Body of pancreas (tissue), 4 donors: ENCODE results near the gene GHDC. TPM values are rescaled to one million over a fixed set of nuclear protein-coding genes. Genes with fewer than 3 reads are reported as not detected.
"Not testable (repeated sequence)": the region's sequence is repeated elsewhere in the genome, so short reads cannot be mapped to it uniquely, and the experiment has no call there.

Experiments used
- ATAC-seq: fragments of 150-250 bp; one replicate; pipeline ENCODE4 v1.9.1; 2016
- DNase-seq, 4 donors: peaks; one replicate each; pipeline ENCODE4 v3.0.0-alpha.2; 2019
- H3K27ac ChIP-seq, 4 donors: fragments of 200-600 bp; sonication (generic); 1 replicate in 3 of 4; 2 replicates in 1 of 4; pipeline versions ENCODE4 v1.5.1 to v1.6.1; 2016 to 2019; ENCODE audit warnings: mild to moderate bottlenecking in 1 of 4, mixed read lengths in 1 of 4, moderate library complexity in 1 of 4
- H3K27me3 ChIP-seq, 2 donors: fragments of 200-600 bp; sonication (generic); one replicate each; pipeline ENCODE4 v1.6.0; 2016; ENCODE audit warnings: mild to moderate bottlenecking in 1 of 2
- H3K36me3 ChIP-seq, 2 donors: fragments of 200-600 bp; sonication (generic); replicated peaks in 1 of 2; 2 replicates each; pipeline ENCODE4 v1.5.1; 2016; ENCODE audit warnings: low read depth in 2 of 2; ENCODE audit not compliant: insufficient read depth in 1 of 2
- H3K4me1 ChIP-seq: fragments of 200-600 bp; sonication (generic); one replicate; pipeline ENCODE4 v1.6.0; 2016
- H3K4me3 ChIP-seq, 2 donors: fragments of 200-600 bp; sonication (generic); 1 replicate in 1 of 2; 2 replicates in 1 of 2; pipeline ENCODE4 v1.5.1; 2016 to 2019
- H3K9me3 ChIP-seq, 3 donors: fragments of 200-600 bp; sonication (generic); 1 replicate in 2 of 3; 2 replicates in 1 of 3; pipeline ENCODE4 v1.5.1; 2016
- CTCF ChIP-seq, 7 experiments: fragments of 450-650 bp in 4 of 7; fragments of 200-600 bp in 3 of 7; sonication (generic) in 3 of 7; IDR thresholded peaks; one replicate each; pipeline ENCODE4 v1.5.1; 2016 to 2019; ENCODE audit warnings: antibody characterized with exemption in 7 of 7
- POLR2A ChIP-seq, 3 donors: fragments of 450-650 bp; IDR thresholded peaks; one replicate each; pipeline ENCODE4 v1.6.1; 2016; ENCODE audit warnings: antibody characterized with exemption in 3 of 3, mild to moderate bottlenecking in 2 of 3
- WGBS, 2 donors: methylation state at CpG; one replicate each; pipeline ENCODE4 v1.1.5; 2017; 5-methylcytosine and 5-hydroxymethylcytosine counted together
- intact Hi-C: fragments of 100-400 bp; cut with DNase I; formaldehyde crosslinking; loops from one replicate; pipeline ENCODE4 v1.15.1; 2023
- total RNA-seq, 2 donors: library from RNA; depleted of rRNA; stranded (reverse); fragments of >200 nt; gene quantifications; one replicate each; pipeline ENCODE4 v1.1.0, GENCODE V29; 2016

The GHDC gene
- total RNA-seq, 2 donors from 2014 or later, result 35.8 to 42.2 TPM

GRCh38 chr17:42188749-42189650 is 5.3 kb downstream of the GHDC start:
- DNase-seq (peak in 1 of 4 donors; percentile 51), ATAC-seq (no peak)
- WGBS, 2 donors, result 67 to 75% methylated on average over 10 to 19 of the region's 19 CpGs
- Histone ChIP-seq H3K9me3 (no peaks in the 10 kb centered on the region), H3K4me3 (no peak overlapping the region), H3K27ac (no peak overlapping the region), H3K27me3 (no peaks in the 10 kb centered on the region), H3K36me3 (no peaks in the 10 kb centered on the region), H3K4me1 (peaks cover 26% of the 10 kb centered on the region)
- intact Hi-C loops, result no loop called here
- TF ChIP-seq CTCF (IDR thresholded peaks at IDR 0.05) (no peak), POLR2A (IDR thresholded peaks at IDR 0.05) (no peak)

- 64 to 70% methylated on average over 2 of the region's 2 CpGs for WGBS, 2 donors
- TF ChIP-seq POLR2A (IDR thresholded peaks at IDR 0.05) (no peak), CTCF (IDR thresholded peaks at IDR 0.05) (no peak)
Observed at GRCh38 chr17:42187833-42188232, 6.5 kb downstream of the GHDC start.

GRCh38 chr17:42186191-42186590 is 8.1 kb downstream of the GHDC start:
- H3K27ac ChIP-seq, H3K36me3 ChIP-seq, H3K27me3 ChIP-seq, H3K9me3 ChIP-seq, H3K4me3 ChIP-seq, DNase-seq, ATAC-seq, intact Hi-C loops: not testable (repeated sequence)
- 80 to 85% methylated on average over 5 of the region's 5 CpGs for whole genome bisulfite sequencing, 2 donors
- peaks cover 22% of the 10 kb centered on the region for H3K4me1 ChIP-seq

More at GRCh38 chr17:42187833-42188232, 6.5 kb downstream of the GHDC start:
- Histone ChIP-seq H3K9me3 (no peaks in the 10 kb centered on the region), H3K4me1 (peaks cover 25% of the 10 kb centered on the region), H3K4me3 (no peak overlapping the region), H3K36me3 (no peaks in the 10 kb centered on the region), H3K27ac (no peak overlapping the region), H3K27me3 (no peaks in the 10 kb centered on the region)
- ATAC-seq, result no peak
- intact Hi-C loops, result no loop called here
- DNase-seq, result no peak

- peaks cover 0 to 6% of the 10 kb centered on the region in 2 donors for H3K27me3 ChIP-seq
- ATAC-seq, result no peak
- H3K36me3 ChIP-seq, result no peaks in the 10 kb centered on the region
- H3K4me1 ChIP-seq, result peaks cover 29% of the 10 kb centered on the region
- 82 to 83% methylated on average over 7 of the region's 7 CpGs for whole genome bisulfite sequencing, 2 donors
- no peaks in the 10 kb centered on the region for H3K9me3 ChIP-seq
- TF ChIP-seq CTCF (IDR thresholded peaks at IDR 0.05) (no peak), POLR2A (IDR thresholded peaks at IDR 0.05) (no peak)
- H3K4me3 ChIP-seq, result no peak overlapping the region
- no peak for DNase-seq
- intact Hi-C loops, result no loop called here
- no peak overlapping the region for H3K27ac ChIP-seq
Observed at GRCh38 chr17:42185621-42185930, 8.7 kb downstream of the GHDC start.

DNA sequence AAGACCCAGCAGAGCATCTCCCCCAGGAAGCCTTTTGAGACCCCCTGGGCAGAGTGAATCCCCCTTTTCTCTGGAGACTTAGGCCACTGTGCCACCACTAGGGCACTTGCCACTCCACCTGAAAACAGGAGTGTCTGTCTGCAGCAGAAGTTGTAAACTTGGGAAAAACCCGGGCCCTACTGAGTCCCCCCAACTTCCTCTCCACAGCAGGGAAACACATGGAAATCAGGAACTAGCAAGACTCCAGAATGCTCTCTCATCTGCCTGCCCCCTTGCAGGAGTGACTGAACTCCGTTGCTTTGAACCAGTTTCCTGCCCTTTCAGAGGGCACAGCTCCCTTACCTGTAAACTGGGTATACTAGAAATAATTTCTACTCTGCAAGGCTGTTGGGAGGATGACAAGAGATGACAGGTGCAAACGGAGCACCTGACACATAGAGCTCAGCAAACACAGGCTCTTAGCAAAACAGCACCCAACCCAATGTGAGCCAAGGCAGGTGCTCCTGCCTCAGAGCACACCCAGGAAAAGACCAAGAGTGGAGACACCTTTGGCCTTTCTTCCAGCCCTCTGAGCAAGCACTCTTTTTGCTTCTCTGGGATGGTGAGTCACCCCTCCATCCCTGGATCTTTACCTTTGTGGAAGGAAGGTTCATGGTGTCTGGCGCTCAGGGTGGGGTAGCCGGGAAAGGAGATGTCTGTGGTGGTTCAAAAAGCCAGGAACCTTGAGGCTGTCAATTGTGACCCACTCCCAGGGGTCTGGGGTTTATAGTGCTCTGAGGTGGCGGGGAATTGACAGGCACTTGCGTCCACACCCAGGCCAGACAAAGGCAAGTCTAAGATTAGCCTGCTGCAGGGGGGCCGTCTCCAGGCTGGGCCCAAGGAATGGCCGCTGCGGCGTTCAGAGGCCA is 9.3 kb downstream of the GHDC start, which contains the start of gene HCRT:
Gene HCRT, minus strand, starts transcription at position 740 of the 908 bp plus-strand sequence. Its CDS starts 87 bp downstream, at position 653.
- intact Hi-C loops, result no loop called here
- no peak for TF ChIP-seq POLR2A (IDR thresholded peaks at IDR 0.05)
- no peak for TF ChIP-seq CTCF (IDR thresholded peaks at IDR 0.05)
- peaks cover 35% of the 10 kb centered on the region for H3K4me1 ChIP-seq
- DNase-seq, result no peak
- peaks cover 0 to 6% of the 10 kb centered on the region in 2 donors for H3K27me3 ChIP-seq
- 79 to 84% methylated on average over 7 to 11 of the region's 11 CpGs for WGBS, 2 donors
- H3K36me3 ChIP-seq, result no peaks in the 10 kb centered on the region
- peak within 1 kb of the TSS; percentile 28 to 80 (median 60) for H3K27ac ChIP-seq
- no peak for ATAC-seq
- H3K9me3 ChIP-seq, result no peaks in the 10 kb centered on the region
- no peak within 1 kb of the TSS for H3K4me3 ChIP-seq
